DMS79 (cell line): Measurements from ENCODE around the gene DNAJC11.
"Not testable (repeated sequence)": the region's sequence is repeated elsewhere in the genome, so short reads cannot be mapped to it uniquely, and the experiment has no call there.

Experiments
- DNase-seq: peaks from one replicate; lab custom pipeline; 2025; lab: John Stamatoyannopoulos, UW

DNAJC11 gene

GRCh38 chr1:6652986-6653385 is 48.6 kb downstream of the DNAJC11 start:
- no peak for DNase-seq

DNA sequence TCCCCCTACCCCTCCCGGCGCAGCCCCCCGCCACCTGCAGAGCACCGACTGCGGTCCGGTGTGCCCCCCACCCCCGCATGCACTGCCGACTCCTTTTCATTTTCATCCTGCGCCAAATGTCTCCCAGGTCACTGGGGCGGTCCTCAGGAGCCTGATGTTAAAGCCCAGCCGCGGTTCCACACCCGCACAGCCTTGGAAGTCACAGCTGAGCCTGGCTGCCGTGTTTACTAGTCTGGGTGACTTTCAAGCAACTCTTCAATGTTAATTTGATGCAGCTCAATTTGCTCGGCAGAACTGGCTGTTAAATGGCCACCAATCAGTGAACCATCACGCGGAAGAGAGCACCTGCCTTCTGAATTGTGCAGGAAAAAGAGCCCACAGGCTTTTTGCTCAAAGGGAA is 49.7 kb downstream of the DNAJC11 start:
- no peak for DNase-seq

GRCh38 chr1:6648556-6648955 is 53.1 kb downstream of the DNAJC11 start:
- DNase-seq, result no peak

DNA sequence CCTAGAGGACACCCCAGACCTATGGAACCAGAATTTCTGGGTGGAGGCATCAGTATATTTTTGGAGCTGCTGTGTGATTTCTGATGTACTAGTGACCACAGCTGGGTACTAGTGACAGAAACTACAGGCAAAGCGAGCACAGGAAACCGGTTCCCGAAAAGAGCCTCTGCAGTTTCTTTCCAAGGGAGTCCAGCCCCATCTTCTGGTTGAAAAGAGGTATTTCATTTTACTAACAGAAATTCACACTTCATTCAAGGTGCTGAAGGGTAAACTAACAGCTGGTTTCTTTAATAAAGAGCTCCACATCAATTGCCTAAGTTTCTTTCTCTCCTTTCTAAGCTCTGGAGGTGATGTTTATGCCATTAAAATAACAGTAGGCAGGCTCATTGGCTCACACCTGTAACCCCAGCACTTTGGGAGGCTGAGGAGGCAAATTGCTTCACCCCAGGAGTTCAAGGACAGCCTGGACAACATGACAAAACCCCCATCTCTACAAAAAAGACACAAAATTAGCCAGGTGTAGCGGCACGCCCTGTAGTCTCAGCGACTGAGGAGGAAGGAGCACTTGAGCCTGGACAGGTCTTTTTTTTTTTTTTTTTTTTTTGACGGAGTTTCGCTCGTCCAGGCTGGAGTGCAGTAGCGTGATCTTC is 55.0 kb downstream of the DNAJC11 start:
- DNase-seq, result peak; percentile 59

- no peak for DNase-seq
Observed at GRCh38 chr1:6645018-6645417, 56.6 kb downstream of the DNAJC11 start.

DNA sequence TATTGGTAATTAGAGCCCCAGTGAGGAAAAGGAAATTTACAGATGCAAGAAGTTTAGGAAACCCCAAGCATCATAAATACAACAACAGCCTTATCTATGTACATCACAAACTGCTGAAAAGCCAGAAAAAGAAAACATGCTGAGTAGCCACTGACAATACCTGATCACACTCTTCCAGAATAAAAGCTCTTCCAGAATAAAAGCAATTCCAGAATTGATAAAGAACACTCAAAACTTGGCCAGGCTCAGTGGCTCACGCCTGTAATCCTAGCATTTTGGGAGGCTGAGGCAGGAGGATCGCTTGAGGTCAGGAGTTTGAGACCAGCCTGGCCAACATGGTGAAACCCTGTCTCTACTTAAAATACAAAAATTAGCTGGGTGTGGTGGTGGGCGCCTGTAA is 60.7 kb downstream of the DNAJC11 start:
- not testable (repeated sequence) for DNase-seq

GRCh38 chr1:6638226-6638625 is 63.4 kb downstream of the DNAJC11 start:
- DNase-seq, result no peak

- no peak for DNase-seq
Observed at GRCh38 chr1:6637770-6638169, 63.8 kb downstream of the DNAJC11 start.

DNA sequence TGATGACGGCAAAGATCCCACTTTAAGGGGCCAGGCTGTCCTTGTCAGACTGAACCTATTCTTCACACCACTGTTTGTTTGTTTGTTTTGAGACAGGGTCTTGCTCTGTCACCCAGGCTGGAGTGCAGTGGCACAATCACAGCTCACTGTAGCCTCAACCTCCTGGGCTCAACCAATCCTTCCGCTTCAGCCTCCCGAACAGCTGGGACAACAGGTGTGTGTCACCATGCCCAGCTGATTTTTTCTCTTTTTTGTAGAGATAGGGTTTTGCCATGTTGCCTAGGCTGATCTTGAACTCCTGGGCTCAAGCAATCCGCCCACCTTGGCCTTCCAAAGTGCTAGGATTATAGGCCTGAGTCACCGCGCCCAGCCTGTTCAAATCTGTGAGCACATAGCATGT is 64.8 kb downstream of the DNAJC11 start:
- not testable (repeated sequence) for DNase-seq

DNA sequence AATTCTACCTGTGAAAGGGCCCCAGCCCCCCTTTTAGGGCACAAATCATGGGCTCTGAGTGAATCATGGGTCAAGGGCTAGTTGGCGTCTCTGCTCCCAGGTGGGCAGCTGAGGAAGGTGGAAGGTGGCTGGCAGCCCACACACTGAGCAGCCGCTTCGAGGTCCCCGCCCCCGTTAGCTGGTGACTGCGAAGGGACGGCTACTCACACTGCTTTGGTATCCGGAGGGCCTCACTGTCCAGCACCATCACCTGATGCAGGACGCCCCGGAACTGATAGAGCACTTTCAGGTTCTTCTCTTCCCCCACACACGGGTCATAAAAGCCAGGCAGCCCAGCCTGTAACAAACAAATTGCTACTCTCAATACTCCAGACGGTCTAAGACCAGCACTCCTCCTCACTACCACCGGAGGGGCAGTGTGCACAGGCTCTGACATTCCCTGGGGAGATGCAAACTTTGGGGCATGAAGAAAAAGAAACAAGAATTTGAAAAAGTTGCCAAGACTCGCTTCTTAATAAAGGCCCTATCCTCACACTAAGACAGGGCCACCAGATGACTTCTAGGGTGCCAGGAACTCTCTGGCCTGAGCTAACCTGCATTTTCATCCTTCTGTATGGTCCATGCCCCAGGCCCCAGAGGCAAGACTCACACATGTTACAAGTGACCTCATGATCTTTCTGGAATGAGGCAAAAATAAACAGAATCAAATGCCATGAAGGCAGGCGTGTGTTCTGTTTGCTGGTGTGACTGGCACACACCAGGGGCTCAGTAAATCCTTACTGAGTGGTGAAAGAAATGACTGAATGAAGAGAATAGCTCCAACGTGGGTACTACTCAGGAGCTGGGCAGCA is 65.5 kb downstream of the DNAJC11 start:
- no peak for DNase-seq

DNA sequence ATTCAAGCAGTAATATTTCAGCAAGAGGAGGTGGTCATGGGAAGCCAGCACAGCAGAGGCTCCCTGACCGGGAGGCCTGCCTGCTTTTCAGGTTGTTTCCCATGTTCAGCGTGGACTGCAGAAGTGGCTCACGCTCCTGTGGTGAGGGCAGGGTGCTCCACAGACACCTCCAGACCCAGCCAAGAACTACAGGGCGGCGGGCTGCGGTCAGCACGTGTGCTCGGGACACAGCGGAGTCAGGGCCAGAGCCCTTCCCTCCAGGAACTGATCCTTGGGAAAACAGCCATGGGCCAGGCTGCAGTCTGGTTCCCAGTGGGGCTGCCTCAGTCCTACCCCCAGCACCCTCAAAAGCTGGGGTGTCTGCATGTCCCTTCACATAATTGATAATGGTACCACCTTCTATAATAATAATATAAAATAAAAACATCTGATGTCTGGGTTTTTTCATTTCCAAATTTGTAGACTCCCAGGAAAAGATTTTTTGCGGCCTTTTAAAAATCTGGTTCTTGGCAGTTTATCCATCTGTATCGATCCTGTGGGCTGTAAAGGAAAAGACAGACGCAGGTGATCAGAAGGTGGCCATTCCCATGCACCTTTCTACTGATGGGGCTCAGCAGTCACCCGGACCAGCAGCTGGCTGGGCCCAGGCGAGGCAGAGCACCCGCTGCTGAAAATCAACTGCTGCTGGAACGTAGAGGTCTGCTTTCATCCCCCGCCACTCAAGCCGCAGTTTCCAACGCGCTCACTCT is 66.3 kb downstream of the DNAJC11 start:
- no peak for DNase-seq

GRCh38 chr1:6634371-6635052 is 67.1 kb downstream of the DNAJC11 start:
- no peak for DNase-seq

DNA sequence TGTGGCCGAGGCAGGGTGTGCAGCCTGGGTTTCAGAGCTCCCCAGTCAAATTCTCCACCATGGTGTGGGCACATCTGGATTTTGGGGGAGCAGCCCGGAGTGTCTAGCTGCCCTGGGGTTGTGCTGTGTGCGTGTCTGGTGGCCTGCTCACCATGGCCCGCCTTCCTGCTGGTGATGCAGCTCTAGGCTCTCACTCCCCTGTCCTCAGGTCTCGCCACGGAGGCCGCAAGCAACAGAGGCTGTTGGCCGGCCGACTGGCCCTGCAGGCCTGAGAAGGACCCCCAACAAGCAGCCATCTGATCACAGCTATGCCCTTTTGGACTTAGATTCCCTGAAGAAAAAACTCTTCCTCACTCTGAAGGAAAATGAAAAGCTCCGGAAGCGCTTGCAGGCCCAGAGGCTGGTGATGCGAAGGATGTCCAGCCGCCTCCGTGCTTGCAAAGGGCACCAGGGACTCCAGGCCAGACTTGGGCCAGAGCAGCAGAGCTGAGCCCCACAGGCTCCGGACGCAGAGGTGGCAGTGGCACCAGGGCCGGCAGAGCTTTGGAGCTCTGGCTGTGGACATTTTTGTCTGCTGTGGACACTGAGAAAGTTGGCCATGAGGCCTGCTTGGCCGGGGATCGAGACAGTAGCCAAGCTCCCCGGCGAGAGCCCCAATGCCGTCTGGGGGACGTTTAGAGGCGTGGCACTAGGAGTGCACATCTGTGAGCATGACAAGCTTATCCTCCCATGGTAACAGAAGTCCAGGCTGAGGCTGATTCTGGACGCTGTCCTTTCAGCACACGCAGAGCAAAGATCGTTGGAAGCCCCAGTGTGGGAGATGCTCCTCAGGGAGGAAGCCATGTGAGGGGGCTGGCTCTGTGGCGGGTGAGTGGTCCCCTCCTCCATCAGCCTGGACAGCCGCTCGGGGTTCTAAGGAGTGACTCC is 68.8 kb downstream of the DNAJC11 start:
- DNase-seq, result no peak

DNA sequence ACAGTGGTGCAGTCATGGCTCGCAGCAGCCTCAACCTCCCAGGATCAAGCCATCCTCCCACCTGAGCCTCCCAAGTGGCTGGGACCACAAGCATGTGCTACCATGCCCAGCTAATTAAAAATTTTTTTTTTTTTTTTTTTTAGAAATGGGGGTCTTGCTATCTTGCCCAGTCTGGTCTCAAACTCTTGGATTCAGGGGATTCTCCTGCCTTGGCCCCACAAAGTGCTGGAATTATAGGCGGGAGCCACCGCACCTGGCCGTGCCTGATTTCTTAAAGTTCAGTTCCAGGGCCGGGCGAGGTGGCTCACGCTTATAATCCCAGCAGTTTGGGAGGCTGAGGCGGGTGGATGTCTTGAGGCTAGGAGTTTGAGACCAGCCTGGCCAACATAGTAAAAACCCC is 70.6 kb downstream of the DNAJC11 start:
- no peak for DNase-seq

DNA sequence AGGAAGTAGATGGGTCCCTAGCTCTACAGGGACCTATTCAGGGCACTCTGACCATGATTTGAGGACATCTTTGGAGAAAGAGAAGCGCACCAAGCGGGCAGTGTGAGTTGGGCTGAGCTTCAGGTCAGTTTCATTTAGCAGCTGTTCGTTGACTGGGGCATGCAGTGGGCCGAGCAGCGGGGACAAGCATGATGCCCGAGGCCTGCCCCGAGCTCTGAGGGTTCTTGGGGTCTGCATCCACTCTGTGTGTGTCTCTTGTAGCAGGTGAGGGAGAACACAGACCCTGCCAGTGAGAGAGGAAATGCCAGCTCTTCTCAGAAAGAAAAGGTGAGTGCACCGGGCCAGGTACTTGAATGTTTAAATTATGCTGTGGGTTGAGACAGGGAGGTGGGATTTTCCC is 71.6 kb downstream of the DNAJC11 start:
- no peak for DNase-seq

DNA sequence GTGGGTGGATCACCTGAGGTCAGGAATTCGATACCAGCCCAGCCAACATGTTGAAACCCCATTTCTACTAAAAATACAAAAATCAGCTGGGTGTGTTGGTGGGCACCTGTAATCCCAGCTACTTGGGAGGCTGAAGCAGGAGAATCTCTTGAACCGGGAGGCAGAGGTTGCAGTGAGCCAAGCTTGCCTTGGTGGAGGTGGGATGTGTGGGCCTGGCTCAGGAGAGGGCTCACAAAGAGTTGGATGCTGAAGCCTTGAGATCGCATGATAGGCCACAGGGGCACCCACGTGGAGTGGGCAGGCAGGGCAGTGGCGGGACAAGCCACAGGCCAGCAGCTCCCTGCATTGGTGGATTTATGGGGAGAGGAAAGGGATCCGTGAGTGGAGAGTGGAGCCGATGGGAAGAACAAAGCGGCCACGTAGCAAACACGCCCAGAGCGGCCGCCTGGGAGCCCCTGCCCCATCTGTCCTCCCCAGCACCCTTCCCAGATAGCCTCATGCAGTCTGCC is 72.6 kb downstream of the DNAJC11 start:
- DNase-seq, result no peak

GRCh38 chr1:6627841-6628545 is 73.6 kb downstream of the DNAJC11 start:
- DNase-seq, result no peak

DNA sequence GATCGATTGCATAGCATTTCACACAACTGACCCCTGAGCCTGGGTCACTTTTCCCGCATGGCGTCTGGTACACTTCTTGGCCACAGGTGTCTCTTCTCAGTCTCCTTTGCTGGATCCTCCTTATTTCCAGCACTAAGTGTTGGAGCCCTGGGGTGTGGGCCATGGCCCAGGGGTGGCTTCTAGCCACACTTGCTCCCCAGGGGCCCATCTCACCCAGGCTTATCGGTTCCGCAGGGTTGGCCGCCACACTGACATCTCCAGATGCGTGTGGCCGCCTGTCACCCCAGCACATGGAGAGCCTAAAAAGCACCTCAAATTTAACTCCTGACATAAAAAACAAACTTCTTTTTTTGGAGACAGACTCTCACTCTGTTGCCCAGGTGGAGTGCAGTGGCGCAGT is 74.6 kb downstream of the DNAJC11 start:
- no peak for DNase-seq

DNA sequence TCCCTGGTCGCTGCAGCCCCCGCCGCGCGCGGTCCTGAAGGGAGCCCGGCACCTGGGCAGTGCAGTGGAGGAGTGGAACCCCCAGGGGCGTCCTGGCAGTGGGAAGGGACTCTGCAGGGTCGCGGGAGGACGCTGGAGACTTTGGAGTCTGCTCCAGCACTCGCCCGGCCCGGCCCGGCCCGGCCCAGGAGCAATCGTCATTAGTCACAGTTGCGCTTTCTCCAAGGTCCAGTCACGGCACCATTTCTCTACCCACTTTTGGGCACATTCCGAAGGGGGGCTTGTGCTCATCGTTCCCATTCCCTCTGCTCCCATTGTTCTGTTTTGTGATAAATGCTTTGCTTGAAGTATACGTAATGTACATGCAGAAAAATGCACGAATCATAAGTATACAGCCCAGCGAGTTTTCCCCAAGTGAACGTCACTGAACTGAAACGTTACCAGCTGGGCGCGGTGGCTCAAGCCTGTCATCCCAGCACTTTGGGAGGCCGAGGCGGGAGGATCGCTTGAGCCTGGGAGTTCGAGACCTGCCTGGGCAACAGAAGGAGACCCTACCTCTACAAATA is 75.9 kb downstream of the DNAJC11 start:
- DNase-seq, result no peak
